ENCODE data around the gene RABL6. TPM values are rescaled to one million over a fixed set of nuclear protein-coding genes. Genes with fewer than 3 reads are reported as not detected.

The RABL6 gene
- total RNA-seq, 1 donor = 64.8 TPM

- Histone ChIP-seq H2AFZ (ENCODE audit: low read length) (no peak overlapping the region), H4K20me1 (ENCODE audit: insufficient read depth, low read length) (peaks cover 18% of the 10 kb centered on the region), H3K27me3 (ENCODE audit: insufficient read depth, low read length) (no peaks in the 10 kb centered on the region), H3K4me2 (ENCODE audit: insufficient read depth, low read length) (no peak overlapping the region), H3K36me3 (ENCODE audit: insufficient read depth, low read length) (peaks cover 6% of the 10 kb centered on the region), H3K79me2 (ENCODE audit: insufficient read depth, low read length) (peaks cover 11% of the 10 kb centered on the region), H3K9me3 (ENCODE audit: low read depth, low read length) (no peaks in the 10 kb centered on the region), H3K4me1 (ENCODE audit: insufficient read depth, low read length) (peaks cover 15% of the 10 kb centered on the region), H3K27ac (ENCODE audit: low read depth, low read length) (no peak overlapping the region), H3K4me3 (ENCODE audit: insufficient read depth, low read length) (no peak overlapping the region)
- DNase-seq (ENCODE audit: insufficient read length, low spot score, missing footprints) = no peak
- no peak for TF ChIP-seq CTCF (IDR thresholded peaks at IDR 0.05; ENCODE audit: extremely low read depth, low read depth, low read length)
These were observed 18.2 kb upstream of the RABL6 start for GRCh38 chr9:136789523-136789937.

GRCh38 chr9:136790640-136791515 lies 16.9 kb upstream of the RABL6 start, which contains the start of gene TMEM141:
Gene TMEM141, plus strand, starts transcription at chr9:136791344. Its CDS starts 27 bp downstream, at chr9:136791371.
- Histone ChIP-seq H2AFZ (ENCODE audit: low read length) (peak within 1 kb of the TSS; percentile 85), H3K4me3 (ENCODE audit: insufficient read depth, low read length) (peak within 1 kb of the TSS; percentile 97), H3K36me3 (ENCODE audit: insufficient read depth, low read length) (peaks cover 6% of the 10 kb centered on the region), H3K79me2 (ENCODE audit: insufficient read depth, low read length) (peaks cover 11% of the 10 kb centered on the region), H3K27ac (ENCODE audit: low read depth, low read length) (peak within 1 kb of the TSS; percentile 68), H3K4me2 (ENCODE audit: insufficient read depth, low read length) (peak within 1 kb of the TSS; percentile 99), H3K4me1 (ENCODE audit: insufficient read depth, low read length) (peaks cover 15% of the 10 kb centered on the region), H3K27me3 (ENCODE audit: insufficient read depth, low read length) (peaks cover 4% of the 10 kb centered on the region), H4K20me1 (ENCODE audit: insufficient read depth, low read length) (peaks cover 18% of the 10 kb centered on the region), H3K9me3 (ENCODE audit: low read depth, low read length) (no peaks in the 10 kb centered on the region)
- TF ChIP-seq CTCF (IDR thresholded peaks at IDR 0.05; ENCODE audit: extremely low read depth, low read depth, low read length) = no peak
- DNase-seq (ENCODE audit: insufficient read length, low spot score, missing footprints) = peak; percentile 100

DNA sequence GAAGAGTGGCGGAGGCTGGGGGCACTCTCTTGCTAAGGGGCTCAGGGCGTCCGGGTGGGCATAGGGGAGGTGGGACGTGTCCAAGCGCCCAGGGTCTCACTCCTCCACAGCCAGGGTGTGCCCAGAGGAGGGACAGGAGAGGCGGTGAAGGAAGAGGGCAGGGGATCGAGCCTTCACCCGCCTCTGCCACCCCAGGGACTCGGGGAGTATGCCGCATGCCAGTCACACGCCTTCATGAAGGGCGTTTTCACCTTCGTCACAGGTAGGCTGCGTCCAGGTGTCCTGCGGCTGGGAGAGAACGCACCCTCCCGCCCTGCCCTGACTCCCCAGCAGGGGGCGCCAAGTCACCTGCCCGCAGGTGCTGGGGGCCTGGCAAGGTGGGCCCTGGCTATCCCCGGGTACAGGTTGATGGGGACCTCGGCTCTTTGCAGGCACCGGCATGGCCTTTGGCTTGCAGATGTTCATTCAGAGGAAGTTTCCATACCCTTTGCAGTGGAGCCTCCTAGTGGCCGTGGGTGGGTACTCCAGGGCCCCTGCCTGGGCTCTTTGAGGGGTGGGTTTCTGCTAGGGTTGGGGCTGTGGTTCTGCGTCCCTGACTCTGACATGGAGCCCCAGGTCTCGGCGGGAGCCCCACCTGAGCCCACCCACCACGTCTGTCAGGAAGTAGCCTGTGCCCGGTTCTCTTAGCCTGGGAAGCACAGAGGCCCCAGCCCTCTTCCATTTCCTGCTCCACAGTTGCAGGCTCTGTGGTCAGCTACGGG lies 16.1 kb upstream of the RABL6 start:
- H3K4me1 ChIP-seq (ENCODE audit: insufficient read depth, low read length) = peaks cover 15% of the 10 kb centered on the region
- H3K9me3 ChIP-seq (ENCODE audit: low read depth, low read length) = no peaks in the 10 kb centered on the region
- TF ChIP-seq CTCF (IDR thresholded peaks at IDR 0.05; ENCODE audit: extremely low read depth, low read depth, low read length) = peak; percentile 90
- H4K20me1 ChIP-seq (ENCODE audit: insufficient read depth, low read length) = peaks cover 18% of the 10 kb centered on the region
- peak; percentile 87 for DNase-seq (ENCODE audit: insufficient read length, low spot score, missing footprints)
- peaks cover 11% of the 10 kb centered on the region for H3K79me2 ChIP-seq (ENCODE audit: insufficient read depth, low read length)
- H3K36me3 ChIP-seq (ENCODE audit: insufficient read depth, low read length) = peaks cover 6% of the 10 kb centered on the region
- H3K4me2 ChIP-seq (ENCODE audit: insufficient read depth, low read length) = peak overlapping the region; percentile 99
- peak overlapping the region; percentile 85 for H2AFZ ChIP-seq (ENCODE audit: low read length)
- H3K27me3 ChIP-seq (ENCODE audit: insufficient read depth, low read length) = peaks cover 11% of the 10 kb centered on the region
- H3K4me3 ChIP-seq (ENCODE audit: insufficient read depth, low read length) = peak overlapping the region; percentile 97
- H3K27ac ChIP-seq (ENCODE audit: low read depth, low read length) = peak overlapping the region; percentile 68
